ENCODE data around the gene CLMP. TPM values are rescaled to one million over a fixed set of nuclear protein-coding genes. Genes with fewer than 3 reads are reported as not detected.
A peak's percentile ranks its signal among the peaks of the same experiment; 100 is the strongest.

CLMP gene
- total RNA-seq, 1 donor, result 147 TPM

- TF ChIP-seq, protein P1, sequence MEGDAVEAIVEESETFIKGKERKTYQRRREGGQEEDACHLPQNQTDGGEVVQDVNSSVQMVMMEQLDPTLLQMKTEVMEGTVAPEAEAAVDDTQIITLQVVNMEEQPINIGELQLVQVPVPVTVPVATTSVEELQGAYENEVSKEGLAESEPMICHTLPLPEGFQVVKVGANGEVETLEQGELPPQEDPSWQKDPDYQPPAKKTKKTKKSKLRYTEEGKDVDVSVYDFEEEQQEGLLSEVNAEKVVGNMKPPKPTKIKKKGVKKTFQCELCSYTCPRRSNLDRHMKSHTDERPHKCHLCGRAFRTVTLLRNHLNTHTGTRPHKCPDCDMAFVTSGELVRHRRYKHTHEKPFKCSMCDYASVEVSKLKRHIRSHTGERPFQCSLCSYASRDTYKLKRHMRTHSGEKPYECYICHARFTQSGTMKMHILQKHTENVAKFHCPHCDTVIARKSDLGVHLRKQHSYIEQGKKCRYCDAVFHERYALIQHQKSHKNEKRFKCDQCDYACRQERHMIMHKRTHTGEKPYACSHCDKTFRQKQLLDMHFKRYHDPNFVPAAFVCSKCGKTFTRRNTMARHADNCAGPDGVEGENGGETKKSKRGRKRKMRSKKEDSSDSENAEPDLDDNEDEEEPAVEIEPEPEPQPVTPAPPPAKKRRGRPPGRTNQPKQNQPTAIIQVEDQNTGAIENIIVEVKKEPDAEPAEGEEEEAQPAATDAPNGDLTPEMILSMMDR (IDR thresholded peaks at IDR 0.05; ENCODE audit: insufficient read depth, low read depth, low read length), result no peak
- DNase-seq (ENCODE audit: low read depth), result peak; percentile 89
- no peak overlapping the region for H3K4me3 ChIP-seq (ENCODE audit: low read depth, low read length)
Measured at GRCh38 chr11:123180166-123180565, 14.9 kb downstream of the CLMP start.

GRCh38 chr11:123179586-123179985, 15.5 kb downstream of the CLMP start:
- TF ChIP-seq, protein P1 (IDR thresholded peaks at IDR 0.05; ENCODE audit: insufficient read depth, low read depth, low read length), result no peak
- DNase-seq (ENCODE audit: low read depth), result no peak
- no peak overlapping the region for H3K4me3 ChIP-seq (ENCODE audit: low read depth, low read length)

GRCh38 chr11:123178186-123178585, 16.9 kb downstream of the CLMP start:
- DNase-seq (ENCODE audit: low read depth), result no peak
- H3K4me3 ChIP-seq (ENCODE audit: low read depth, low read length), result no peak overlapping the region
- TF ChIP-seq, protein P1 (IDR thresholded peaks at IDR 0.05; ENCODE audit: insufficient read depth, low read depth, low read length), result no peak

DNA sequence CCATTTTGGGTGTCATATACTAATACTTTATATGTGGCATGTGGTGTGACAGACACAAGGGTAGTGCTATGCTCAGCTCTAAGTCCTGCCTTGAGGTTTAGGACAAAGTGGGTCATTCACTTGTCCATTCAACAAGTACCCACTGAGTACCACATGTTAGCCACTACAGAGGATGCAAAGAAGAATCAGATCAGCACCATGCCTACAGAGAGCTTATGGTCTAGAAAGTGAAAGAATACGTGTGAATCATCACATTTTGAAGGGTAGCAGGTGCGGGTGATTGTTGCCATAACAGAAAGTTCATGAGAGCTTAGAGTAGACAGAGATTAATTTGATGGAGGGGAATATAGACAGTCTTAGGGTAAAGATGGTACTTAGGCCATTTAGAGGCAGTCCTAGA, 18.3 kb downstream of the CLMP start:
- H3K4me3 ChIP-seq (ENCODE audit: low read depth, low read length), result no peak overlapping the region
- TF ChIP-seq, protein P1 (IDR thresholded peaks at IDR 0.05; ENCODE audit: insufficient read depth, low read depth, low read length), result no peak
- DNase-seq (ENCODE audit: low read depth), result no peak

DNA sequence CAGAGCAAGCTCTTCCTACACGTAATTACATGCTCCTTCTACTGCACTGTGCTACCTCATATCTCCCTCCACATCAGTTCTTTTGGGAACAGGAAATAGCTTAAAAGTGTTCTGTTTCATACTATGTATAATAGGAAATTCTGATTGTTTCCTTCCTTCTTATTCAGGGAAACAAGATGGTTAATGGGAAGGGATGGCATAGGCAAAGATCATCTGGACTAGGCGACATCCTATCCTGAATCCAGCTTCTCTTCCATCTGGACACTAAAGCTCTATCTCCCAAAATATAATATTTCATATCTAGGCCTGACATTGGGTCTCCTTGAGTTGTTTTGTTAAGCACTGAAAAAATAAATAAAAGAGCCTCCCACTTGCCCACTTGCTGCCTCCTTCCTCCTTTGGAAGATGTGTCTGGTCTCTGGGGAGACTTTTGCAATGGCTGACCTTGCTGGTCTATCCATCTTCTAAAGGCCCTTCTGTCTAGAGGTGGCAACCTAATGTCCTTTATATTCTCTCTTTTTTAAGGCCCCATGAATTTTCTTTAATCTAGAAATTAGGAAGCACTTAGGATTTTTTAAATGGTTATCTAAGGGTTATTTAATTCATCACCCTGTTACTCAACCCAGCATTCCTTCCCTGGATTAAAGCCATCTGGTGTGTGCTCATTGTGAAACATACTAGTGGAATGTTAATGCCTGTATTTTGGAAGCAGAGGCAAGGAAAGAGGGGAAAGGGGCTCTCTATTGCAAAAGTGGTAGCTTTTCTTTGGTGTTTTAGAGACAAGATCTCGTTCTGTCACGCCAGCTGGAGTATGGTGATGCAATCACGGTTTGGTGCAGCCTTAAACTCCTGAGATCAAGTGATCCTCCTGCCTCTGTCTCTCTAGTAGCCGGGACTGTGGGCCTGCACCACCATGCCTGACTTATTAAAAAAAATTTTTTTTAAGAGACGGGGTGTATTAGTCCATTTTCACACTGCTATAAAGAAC, 20.6 kb downstream of the CLMP start:
- TF ChIP-seq, protein P1 (IDR thresholded peaks at IDR 0.05; ENCODE audit: insufficient read depth, low read depth, low read length), result no peak
- peak; percentile 100 for DNase-seq (ENCODE audit: low read depth)
- no peak overlapping the region for H3K4me3 ChIP-seq (ENCODE audit: low read depth, low read length)

DNA sequence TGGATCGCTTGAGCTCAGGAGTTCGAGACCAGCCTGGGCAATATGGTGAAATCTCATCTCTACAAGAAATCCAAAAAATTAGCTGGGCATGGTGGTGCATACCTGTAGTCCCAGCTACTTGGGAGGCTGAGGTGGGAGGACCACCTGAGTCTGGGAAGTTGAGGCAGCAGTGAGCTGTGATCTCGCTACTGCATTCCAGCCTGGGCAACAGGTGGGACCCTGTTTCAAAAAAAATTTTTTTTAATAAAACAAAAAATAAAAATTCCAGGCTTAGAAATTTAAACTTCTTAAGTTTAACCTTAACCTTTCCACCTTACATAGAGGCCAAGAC, 21.2 kb downstream of the CLMP start:
- TF ChIP-seq, protein P1 (IDR thresholded peaks at IDR 0.05; ENCODE audit: insufficient read depth, low read depth, low read length), result no peak
- H3K4me3 ChIP-seq (ENCODE audit: low read depth, low read length), result no peak overlapping the region
- DNase-seq (ENCODE audit: low read depth), result no peak
